GM19395 (cell line): Measurements from ENCODE around the gene MEX3D.

Source experiments
- ATAC-seq: cut with Tn5 transposase; IDR thresholded peaks from one replicate; pipeline ENCODE4 v1.9.1; 2021; ENCODE audit warnings: mild to moderate bottlenecking, moderate library complexity; ENCODE audit not compliant: unreplicated experiment

MEX3D gene

DNA sequence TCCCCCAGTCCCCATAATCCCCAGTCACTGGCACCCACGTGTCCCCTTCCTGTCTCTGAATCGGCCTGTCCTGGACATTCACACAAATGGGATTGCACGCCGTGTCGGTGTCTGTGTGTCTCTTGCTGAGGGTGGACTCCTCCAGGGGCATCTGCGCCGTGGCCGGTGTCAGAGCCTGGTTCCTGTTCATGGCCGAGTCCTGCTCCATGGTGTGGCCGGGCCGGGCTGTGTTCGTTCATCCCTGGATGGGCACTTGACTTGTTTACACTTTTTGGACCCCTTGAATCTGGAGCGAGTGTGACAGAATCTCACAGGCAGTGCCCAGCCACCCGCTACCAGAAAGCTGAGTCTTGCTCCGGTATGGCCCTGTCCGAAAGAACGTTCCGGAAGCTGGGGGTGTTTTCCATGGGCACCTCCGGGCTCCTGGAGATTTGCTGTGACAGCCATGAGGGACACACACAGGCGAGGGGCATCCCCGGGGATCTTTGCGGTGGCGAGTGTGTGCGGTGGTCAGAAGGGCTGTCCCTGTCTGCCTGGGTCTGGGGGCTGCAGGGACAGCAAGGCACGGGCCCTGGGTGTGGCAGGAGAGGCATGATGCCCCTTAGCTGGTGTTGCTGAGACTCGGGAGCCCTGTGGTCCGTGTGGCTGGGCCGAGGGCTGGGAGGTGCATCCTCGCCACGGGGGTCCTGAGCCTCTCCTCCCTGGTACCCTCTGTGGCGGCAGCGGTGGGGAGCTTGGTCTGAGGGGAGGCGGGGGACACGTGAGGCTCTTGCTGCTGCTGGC is 6.4 kb upstream of the MEX3D start:
- ATAC-seq: no peak

GRCh38 chr19:1572795-1573194 is 4.7 kb upstream of the MEX3D start:
- ATAC-seq: no peak

DNA sequence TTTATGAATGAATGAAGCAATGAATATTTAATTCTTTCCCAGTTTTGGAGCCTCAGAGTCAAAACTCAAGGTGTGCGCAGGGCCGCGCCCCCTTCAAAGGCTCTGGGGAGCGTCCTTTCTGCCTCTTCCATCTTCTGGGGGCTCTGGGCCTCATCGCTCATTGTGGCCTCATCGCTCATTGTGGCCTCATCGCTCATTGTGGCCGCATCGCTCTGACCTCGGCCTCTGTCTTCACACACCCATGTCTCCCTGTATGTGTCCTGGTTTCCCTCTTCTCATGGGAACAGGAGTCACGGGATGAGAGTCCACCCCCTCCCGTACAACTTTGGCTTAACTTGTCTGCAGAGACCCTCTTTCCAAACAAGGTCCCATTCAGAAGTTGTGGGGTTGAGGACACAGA is 3.2 kb upstream of the MEX3D start:
- ATAC-seq: no peak

- no peak for ATAC-seq
Measured at GRCh38 chr19:1570836-1571235, 2.7 kb upstream of the MEX3D start.

- no peak for ATAC-seq
Measured at GRCh38 chr19:1569997-1570396, 1.9 kb upstream of the MEX3D start.

DNA sequence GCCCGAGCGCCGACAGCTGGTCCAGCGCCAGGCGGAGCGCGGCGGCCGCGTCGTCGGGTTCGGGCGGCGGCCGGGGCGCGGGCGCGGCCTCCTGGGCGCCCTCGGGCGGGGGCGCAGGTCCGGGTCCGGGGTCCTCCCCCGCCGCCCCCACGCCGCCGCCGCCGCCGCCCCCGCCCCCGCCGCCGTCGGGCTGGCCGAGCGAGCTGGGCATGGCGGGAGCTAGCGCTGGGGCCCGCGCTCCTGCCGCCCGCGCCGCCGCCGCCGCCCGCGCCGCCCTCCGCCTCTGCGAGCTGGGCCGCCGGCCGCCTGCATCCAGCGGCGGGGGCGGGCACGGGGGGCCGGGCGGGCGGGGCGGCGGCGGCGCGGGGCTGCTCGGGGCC is 287 bp downstream of the MEX3D start:
- ATAC-seq: no peak

DNA sequence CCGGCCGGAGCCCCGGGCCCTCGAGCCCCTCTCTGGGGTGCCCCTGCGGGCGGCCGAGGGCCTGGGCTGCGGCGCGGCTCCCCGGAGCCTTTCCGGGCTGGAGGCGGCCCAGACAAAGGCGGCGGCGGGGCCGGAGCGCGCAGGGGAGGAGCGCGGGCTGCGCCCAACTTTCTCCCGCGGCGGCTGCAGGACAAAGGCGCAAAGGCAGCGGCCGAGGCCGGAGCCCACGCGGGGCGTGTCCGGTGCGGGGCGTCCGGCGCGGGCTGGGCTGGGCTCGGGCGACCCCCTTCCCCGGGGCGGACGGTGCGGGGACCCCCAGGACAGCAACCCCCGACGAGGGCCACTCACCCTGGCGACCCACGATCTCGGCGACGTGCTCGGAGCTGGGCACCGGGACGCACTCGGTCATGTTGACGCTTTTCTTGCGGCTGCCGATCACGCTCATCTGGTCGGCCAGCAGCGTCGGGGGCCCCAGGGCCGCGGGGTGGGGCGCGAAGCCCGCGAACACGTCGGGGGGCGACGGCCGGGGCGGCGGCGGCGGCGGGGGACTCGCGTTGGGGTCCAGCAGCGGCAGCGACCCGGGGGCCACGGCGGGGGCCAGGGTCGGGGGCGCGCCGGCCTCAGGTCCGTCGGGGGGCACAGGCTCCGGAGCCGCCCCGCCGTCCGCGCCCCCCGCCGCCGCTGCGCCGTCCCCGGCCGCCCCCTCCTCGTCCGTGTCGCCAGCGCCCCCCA is 843 bp downstream of the MEX3D start:
- no peak for ATAC-seq

GRCh38 chr19:1566392-1567115 is 1.6 kb downstream of the MEX3D start:
- ATAC-seq: no peak

DNA sequence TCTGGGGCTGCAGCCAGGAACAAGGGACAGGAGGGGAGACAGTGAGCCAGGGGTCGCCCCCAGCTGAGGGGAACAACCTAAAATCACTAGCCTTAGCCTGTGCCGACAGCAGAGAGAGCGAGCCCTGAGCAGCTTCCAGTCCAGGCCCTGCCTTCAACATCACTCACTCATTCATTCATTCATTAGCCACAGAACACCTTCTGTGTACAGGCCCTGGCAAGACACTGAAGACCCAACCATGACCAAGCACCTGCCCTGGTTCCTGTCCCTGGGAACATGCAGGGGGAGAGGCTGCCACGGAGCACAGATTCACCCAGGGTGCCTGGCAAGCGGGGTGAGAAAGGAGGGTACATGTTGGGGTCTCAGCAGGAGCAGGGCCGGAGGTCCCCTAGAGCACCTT is 4.9 kb downstream of the MEX3D start:
- no peak for ATAC-seq

DNA sequence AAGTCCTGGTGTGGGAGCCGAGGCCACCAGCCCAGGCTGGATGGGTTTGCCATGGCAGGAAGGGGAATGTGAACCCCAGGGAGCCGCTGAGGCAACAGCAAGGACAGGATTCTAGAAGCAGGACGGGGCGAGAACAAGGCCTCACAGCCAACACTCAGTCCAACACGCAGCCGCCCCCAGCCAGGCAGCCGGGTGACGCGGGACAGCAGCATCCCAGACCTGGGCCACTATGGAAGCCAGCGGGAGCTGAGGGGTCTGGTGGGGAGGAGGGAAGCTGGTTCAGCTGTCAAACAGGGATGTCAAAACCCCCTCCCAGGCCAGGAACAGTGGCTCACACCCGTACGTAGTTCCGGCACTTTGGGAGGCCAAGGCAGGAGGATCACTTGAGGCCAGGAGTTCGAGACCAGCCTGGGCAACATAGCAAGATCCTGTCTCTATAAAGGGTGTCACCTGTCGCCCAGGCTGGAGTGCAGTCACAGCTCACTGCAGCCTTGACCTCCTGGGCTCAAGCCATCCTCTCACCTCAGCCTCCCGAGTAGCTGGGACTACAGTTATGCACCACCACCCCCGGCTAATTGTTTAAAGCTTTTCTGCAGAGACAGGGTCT is 6.8 kb downstream of the MEX3D start:
- no peak for ATAC-seq

DNA sequence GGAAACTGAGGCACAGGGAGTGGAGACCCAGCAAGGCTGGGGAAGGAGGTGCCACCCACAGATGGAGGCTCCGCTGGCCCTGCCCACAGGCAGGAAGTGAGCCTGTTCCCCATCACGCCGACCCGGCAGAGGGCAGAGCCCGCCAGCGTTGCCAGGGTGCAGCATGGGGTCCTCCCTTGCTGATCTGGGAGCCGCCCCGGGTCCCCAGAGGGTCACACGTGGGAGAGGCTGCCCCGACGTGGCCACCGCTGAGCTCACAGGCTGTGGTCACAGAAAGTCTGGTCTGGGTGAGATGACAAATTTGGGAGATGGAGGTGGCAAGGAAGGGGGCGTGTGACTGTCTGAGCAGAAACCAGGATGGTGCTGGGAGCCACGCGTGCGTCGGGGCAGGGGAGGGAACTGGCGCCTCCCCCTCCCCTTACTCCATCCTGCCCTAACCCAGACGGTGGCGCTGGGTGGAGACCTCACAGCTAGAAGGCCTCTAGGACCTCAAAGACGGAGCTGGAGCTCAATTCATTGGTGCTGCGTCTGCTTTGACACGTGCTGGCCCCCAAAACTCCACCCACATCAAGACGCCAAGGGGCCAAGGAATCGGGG is 7.7 kb downstream of the MEX3D start:
- no peak for ATAC-seq

DNA sequence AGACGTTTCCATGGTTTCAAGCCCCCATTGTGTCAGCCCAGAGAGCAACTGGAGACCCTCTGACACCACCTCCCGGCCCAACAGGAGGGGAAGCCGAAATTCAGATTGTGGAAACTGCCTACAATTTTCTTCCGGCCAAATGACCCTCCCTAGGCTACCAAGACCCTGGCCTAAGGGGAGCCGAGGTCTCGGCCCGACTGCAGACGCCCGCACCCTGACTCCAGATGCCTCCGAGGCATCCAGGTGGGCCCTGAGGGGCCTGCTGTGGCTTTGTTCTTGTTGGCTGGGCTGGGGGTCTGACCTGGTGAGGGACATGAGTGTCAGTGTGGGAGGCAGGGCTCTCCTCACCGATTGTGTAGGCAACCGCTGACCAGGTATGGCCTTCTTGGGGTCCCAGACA is 9.6 kb downstream of the MEX3D start:
- ATAC-seq: no peak

DNA sequence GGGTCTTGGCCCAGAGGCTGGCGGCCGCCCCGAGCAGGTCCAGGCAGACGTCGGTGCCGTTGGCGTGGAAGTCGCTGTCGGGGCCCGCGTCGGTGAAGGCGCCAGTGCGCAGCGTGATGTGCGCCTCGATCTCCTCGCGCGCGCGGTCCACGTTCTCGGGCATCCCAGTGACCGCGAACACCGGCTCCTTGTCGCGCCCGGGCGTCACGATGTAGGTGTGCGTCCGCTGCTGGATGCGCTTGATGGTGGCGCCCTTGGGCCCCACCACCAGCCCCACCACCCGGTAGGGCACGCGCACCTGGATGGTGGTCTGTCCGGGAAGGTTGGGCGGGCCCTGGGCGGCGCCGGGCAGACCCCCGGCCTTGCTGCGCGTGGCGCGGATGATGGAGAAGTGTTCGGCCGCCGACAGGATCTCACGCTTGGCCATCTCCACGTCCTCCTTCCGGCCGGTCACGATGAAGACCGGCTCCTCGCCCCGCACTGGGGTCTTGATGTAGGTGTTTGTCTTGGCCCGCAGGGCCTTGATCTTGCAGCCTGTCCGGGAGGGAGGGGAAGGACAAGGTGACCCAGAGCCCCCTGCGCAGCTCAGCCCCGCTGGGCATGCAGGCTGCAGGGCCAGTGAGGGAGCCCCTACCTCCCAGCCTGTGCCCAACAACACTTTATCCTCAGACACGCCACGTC is 11.6 kb downstream of the MEX3D start:
- no peak for ATAC-seq

GRCh38 chr19:1555487-1556389 is 12.4 kb downstream of the MEX3D start:
- no peak for ATAC-seq

- no peak for ATAC-seq
Measured at GRCh38 chr19:1554968-1555367, 13.2 kb downstream of the MEX3D start.

DNA sequence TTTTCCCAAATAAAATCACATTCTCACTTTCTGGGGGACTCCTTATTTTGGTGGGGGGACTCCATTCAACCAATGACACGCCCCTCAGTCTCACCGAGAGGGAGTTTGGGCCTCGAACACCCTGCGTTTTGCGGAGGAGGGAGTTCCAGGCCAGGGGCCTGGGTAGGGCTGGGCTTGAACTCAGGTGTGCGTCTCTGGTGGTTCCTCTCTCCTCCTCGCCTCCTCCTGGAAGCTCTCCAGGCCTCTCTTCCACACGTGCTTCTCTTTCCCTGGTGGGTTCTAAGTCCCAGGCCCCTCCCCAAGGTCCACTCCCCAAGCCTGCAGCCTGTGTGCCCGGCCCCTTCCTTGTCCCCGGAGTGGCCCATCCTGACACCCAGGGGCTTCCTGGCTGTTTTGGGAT is 14.7 kb downstream of the MEX3D start:
- ATAC-seq: no peak

DNA sequence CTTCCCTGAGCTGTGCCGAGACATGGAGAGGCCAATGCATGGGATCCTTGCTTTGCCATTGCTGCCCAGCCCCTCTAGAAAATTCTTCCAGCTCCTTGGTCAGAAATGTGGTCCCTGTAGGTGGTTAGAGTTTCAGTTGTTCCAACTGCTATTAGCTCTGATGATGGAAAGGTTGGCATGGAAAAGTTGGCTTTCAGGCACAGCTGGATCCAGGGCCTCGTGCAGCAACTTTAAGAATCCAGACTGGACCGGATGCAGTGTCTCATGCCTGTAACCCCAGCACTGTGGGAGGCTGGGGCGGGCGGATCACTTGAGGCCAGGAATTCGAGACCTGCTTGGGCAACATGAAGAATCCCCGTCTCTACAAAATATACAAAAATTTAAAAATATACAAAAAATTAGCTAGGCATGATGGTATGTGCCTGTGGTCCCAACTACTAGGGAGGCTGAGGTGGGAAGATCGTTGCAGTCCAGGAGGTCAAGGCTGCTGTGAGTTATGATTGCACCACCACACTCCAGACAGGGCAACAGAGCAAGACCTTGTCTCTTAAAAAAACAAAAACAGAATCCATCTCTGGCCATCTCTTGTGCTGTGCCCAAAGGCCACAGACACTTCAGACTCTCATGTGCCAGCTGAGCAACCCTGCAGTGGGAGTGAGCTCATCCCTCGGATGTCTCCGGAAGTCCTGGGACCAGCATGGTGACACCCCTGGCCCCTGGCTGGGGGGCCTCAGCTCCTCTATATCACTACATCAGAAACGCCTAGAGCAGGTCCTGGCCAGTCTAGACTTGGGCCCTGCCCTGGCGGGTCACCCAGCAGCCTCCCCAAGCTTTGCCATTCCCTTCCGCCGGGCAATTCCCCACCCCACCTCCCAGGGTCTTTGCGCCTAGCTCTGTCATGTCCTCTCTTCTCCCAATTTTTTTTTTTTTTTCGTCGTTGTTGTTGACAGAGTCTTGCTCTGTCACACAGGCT is 16.8 kb downstream of the MEX3D start:
- ATAC-seq: no peak

- no peak for ATAC-seq
Measured at GRCh38 chr19:1549332-1549945, 18.7 kb downstream of the MEX3D start.
